ENCODE results near the gene MATN1.

Gene MATN1

GRCh38 chr1:30716646-30717045 is 6.7 kb downstream of the MATN1 start:
- no peak for DNase-seq (ENCODE audit: low read depth)

GRCh38 chr1:30715886-30716285 is 7.5 kb downstream of the MATN1 start:
- no peak for DNase-seq (ENCODE audit: low read depth)

GRCh38 chr1:30715216-30715615 is 8.2 kb downstream of the MATN1 start:
- no peak for DNase-seq (ENCODE audit: low read depth)

GRCh38 chr1:30714536-30715090 is 8.8 kb downstream of the MATN1 start:
- DNase-seq (ENCODE audit: low read depth), result no peak

- no peak for DNase-seq (ENCODE audit: low read depth)
Observed at GRCh38 chr1:30714025-30714424, 9.4 kb downstream of the MATN1 start.

GRCh38 chr1:30713311-30713710 is 10.1 kb downstream of the MATN1 start:
- DNase-seq (ENCODE audit: low read depth), result no peak

- DNase-seq (ENCODE audit: low read depth), result no peak
Observed at GRCh38 chr1:30712583-30712982, 10.8 kb downstream of the MATN1 start.

GRCh38 chr1:30710407-30710806 is 13.0 kb downstream of the MATN1 start:
- DNase-seq (ENCODE audit: low read depth), result no peak

- no peak for DNase-seq (ENCODE audit: low read depth)
Observed at GRCh38 chr1:30708361-30708728, 15.0 kb downstream of the MATN1 start.

GRCh38 chr1:30707412-30708360 is 15.7 kb downstream of the MATN1 start:
- peak; percentile 26 for DNase-seq (ENCODE audit: low read depth)

- DNase-seq (ENCODE audit: low read depth), result no peak
Observed at GRCh38 chr1:30706528-30706927, 16.9 kb downstream of the MATN1 start.

GRCh38 chr1:30705698-30706097 is 17.7 kb downstream of the MATN1 start:
- DNase-seq (ENCODE audit: low read depth), result no peak

- no peak for DNase-seq (ENCODE audit: low read depth)
Observed at GRCh38 chr1:30704765-30705509, 18.4 kb downstream of the MATN1 start.

- DNase-seq (ENCODE audit: low read depth), result no peak
Observed at GRCh38 chr1:30704271-30704670, 19.1 kb downstream of the MATN1 start.

- no peak for DNase-seq (ENCODE audit: low read depth)
Observed at GRCh38 chr1:30702823-30703222, 20.6 kb downstream of the MATN1 start.

GRCh38 chr1:30701258-30701633 is 22.1 kb downstream of the MATN1 start:
- no peak for DNase-seq (ENCODE audit: low read depth)

- DNase-seq (ENCODE audit: low read depth), result no peak
Observed at GRCh38 chr1:30700528-30701257, 22.7 kb downstream of the MATN1 start.

GRCh38 chr1:30699762-30700161 is 23.6 kb downstream of the MATN1 start:
- DNase-seq (ENCODE audit: low read depth), result no peak

- DNase-seq (ENCODE audit: low read depth), result no peak
Observed at GRCh38 chr1:30698401-30698981, 24.9 kb downstream of the MATN1 start.

- no peak for DNase-seq (ENCODE audit: low read depth)
Observed at GRCh38 chr1:30697571-30698376, 25.6 kb downstream of the MATN1 start.

- DNase-seq (ENCODE audit: low read depth), result no peak
Observed at GRCh38 chr1:30696831-30697230, 26.6 kb downstream of the MATN1 start.
